Femur (tissue), 1 donor: ENCODE measurements around the gene TPD52L1.
"Not testable (repeated sequence)": the region's sequence is repeated elsewhere in the genome, so short reads cannot be mapped to it uniquely, and the experiment has no call there.

Experiments used
- DNase-seq: peaks from one replicate; pipeline ENCODE4 v3.0.0-alpha.2; 2017

Gene TPD52L1, protein sequence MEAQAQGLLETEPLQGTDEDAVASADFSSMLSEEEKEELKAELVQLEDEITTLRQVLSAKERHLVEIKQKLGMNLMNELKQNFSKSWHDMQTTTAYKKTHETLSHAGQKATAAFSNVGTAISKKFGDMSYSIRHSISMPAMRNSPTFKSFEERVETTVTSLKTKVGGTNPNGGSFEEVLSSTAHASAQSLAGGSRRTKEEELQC

DNA sequence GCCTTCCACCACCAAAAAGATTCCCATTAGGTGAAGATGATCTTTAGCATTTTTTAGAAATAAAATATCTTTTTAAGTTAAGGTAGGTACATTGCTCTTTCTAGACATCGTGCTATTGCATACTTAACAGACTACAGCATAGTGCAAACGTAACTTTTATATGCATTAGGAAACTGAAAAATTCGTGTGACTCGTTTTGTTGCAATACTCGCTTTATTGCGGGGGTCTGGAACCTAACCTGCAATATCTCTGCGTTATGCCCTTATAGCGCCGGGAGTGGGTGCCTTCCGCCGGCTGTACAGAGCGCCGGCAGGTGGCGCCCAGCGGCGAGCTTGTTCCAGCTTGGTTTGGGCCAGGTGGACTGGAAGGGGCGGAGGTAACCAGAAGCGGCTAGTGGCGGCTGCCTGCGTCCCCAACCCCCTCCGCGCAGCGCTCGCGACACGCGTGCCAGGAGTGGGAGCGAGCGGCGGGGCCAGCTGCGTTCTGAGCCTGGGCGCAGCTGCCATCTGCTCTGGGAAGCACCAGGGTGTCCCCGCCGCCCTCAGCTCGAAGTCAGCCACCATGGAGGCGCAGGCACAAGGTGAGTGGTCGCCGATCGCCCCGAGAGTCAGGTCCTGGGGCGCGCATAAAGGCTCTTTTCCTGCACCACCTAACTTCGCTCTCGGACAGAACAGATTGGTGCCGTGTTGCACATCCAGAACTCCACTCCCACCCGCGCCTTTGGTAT lies at the start of gene TPD52L1:
Gene TPD52L1, plus strand, starts transcription at position 383 of the 727 bp plus-strand sequence. Its CDS starts 179 bp downstream, at position 562.
- peak; percentile 86 for DNase-seq

- no peak for DNase-seq
Observed at GRCh38 chr6:125104425-125104824, 49.1 kb upstream of the TPD52L1 start.

GRCh38 chr6:125107048-125107447 lies 46.5 kb upstream of the TPD52L1 start:
- no peak for DNase-seq

- DNase-seq = no peak
Observed at GRCh38 chr6:125107896-125108295, 45.7 kb upstream of the TPD52L1 start.

GRCh38 chr6:125110056-125110455 lies 43.5 kb upstream of the TPD52L1 start:
- DNase-seq = no peak

DNA sequence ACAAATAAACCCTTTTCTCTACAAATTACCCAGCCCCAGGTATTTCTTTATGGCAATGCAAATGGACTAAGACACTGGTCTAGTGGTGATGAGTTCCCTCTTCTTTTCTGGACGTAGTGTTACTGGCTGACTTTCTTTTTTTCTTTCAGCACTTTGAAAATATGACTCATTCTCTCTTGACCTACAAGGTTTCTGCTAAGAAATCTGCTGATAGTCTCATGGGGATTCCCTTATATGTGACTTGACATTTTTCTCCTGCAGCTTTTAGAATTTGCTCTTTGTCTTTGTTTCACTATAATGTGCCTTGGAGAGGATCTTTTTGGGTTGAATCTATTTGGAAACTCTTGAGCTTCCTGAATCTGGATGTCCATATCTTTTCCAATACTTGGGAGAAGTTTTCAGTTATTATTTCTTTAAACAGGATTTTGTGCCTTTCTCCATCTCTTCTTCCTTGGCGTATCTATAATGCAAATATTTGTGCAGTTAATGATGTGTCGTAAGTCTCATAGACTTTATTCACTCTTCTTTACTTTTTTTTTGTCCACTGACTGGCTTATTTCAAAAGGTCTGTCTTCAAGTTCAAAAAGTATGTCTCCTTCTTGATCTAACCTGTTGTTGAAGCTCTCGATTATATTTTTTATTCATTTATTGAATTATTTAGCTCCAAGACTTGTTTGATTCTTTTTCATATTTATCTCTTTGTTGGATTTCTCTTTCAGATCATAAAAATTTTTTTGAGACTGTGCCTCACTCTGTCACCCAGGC lies 42.2 kb upstream of the TPD52L1 start:
- DNase-seq = no peak

- no peak for DNase-seq
Observed at GRCh38 chr6:125112934-125113333, 40.6 kb upstream of the TPD52L1 start.

GRCh38 chr6:125114248-125114858 lies 39.2 kb upstream of the TPD52L1 start:
- no peak for DNase-seq

DNA sequence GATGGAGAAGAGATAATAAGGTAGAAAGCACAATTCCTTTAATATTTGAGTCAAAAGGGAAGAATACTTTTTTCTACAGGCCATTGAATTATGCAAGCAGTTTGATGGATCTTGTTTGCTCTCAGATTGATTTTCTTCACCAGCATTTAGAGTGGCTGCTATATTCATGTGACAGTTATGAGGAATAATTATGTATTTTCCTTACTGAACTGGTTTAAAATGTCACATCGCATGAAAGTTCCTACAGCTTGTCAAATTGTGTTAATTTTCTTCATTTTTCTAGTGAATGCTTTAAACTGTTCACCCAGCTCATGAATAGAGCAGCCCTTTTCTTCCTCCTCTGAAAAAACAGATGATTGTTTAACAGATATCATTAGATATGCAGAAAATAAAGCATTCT lies 37.4 kb upstream of the TPD52L1 start:
- DNase-seq = no peak

- no peak for DNase-seq
Observed at GRCh38 chr6:125116710-125117109, 36.9 kb upstream of the TPD52L1 start.

- no peak for DNase-seq
Observed at GRCh38 chr6:125117818-125118217, 35.8 kb upstream of the TPD52L1 start.

- no peak for DNase-seq
Observed at GRCh38 chr6:125120054-125120590, 33.5 kb upstream of the TPD52L1 start.

GRCh38 chr6:125121894-125122293 lies 31.7 kb upstream of the TPD52L1 start:
- no peak for DNase-seq

DNA sequence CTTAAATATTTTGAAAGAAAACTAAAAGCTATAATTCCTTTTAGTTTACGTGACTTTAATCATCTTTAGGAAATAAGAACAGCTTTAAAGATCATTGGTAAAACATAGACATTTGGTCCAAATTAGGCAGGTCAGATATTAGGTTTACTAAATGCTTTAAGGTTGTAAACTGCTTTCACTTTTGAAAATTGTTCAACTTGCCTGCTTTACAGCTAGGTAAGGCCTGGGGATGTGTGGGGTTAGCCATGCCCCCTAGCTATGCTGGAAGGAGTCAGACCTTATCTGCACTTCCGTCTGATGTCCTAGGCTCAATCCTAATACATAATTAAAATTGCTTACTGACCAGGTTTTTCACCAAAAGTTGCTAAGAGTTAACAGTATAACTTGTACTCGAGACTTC lies 30.5 kb upstream of the TPD52L1 start:
- no peak for DNase-seq

DNA sequence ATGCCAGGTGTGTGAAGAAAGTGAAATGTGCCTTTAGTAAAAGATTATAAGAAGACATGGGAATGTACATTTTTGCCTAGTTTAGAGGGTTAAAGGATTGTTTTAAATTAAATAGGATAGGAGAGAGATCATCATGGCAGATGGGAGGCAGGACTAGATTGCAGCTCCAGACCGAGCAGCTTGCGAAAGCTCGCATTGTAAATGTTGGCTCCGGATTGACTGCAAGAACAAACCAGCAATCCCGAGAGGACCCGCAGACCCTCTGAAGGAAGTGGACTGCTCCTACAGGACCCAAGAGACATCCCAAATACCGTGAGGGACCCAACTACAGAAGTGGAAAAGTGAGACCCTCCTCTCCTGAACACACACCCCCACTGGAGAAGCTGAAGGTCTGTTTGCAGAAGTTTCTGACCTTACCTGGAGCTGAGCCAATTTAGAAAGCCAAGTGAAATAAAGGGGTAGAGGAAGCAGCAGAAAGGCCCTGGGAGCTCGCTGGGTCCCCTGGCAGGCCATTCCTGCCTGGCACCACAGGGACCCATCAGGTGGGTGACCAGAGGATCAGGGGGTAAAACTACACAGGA lies 30.0 kb upstream of the TPD52L1 start:
- DNase-seq = no peak

DNA sequence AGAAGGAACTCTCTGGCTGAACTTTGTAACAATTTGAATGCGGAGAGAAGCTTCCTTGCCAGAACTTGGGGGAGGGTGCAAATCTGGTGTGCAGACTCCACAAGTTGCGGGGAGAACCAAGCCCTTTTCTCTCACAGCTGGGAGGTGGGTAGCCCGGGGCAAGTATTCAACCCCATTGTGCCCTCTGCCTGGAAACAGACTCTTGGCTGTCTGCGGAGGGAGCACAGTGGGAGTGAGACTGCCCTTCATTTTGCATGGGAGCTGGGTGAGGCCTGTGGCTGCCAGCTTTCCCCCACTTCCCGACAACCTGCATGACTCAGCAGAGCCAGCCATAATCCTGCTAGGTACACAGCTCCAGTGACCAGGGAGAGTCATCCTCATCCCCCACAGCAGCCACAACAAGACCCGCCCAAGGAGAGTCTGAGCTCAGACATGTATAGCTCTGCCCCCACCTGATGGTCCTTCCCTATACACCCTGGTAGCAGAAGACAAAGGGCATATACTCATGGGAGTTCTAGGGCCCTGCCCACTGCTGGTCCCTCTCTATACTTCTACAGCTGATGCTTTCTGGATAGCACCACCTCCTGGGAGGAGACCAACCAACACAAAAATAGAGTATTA lies 29.4 kb upstream of the TPD52L1 start:
- DNase-seq = no peak

DNA sequence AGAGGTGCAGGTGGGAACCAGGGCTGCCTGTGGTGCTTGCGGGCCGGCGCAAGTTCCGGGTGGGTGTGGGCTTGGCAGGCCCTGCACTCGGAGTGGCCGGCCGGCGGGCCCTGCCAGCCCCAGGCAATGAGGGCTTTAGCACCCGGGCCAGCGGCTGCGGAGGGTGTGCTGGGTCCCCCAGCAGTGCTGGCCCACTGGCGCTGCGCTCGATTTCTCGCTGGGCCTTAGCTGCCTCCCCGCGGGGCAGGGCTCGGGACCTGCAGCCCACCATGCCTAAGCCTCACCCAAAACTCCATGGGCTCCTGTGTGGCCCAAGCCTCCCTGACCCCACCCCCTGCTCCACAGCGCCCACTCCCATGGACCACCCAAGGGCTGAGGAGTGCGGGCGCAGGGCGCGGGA lies 27.7 kb upstream of the TPD52L1 start:
- not testable (repeated sequence) for DNase-seq

GRCh38 chr6:125129354-125129753 lies 24.2 kb upstream of the TPD52L1 start:
- no peak for DNase-seq

GRCh38 chr6:125132058-125132457 lies 21.5 kb upstream of the TPD52L1 start:
- DNase-seq = no peak

DNA sequence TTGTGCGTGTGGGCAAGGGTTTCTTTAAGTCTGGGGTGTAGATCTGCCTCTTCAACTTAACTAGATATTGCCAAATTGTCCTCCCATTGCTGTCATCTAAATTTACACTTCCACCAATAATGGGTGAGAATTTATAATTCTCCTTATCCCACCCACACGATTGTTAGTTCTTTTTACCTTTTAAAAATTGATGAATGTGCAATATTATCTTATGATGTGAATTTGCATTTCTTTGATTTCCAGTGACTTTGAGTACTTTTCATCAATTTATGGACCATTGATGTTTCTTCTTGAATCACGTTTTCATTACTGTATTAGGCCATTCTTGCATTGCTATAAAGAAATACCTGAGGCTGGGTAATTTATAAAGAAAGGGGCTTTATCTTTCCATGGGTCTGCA lies 17.2 kb upstream of the TPD52L1 start:
- DNase-seq = no peak

- DNase-seq = no peak
Observed at GRCh38 chr6:125138083-125138482, 15.5 kb upstream of the TPD52L1 start.

DNA sequence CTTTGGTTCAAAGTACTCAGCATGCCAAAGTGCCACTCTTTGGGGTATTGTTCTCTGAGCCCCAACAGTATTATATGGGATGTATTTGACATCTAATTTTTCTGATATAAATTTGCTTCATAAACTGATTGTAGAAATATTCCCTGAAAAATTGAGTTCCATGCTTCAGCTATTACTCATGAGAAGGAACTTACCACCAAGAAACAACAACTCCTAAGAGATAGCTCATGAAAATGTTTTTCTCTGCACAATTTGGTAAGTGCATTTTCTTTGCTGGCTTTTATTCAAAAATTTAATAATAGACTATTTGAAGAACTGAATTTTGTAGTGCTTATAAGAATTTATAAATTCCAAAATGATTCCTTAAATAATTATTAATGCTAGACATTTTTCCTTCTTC lies 12.8 kb upstream of the TPD52L1 start:
- DNase-seq = no peak
